ENCODE results near the gene PTPRCAP.
A peak's percentile ranks its signal among the peaks of the same experiment; 100 is the strongest.

PTPRCAP gene

GRCh38 chr11:67392183-67392715 is 45.2 kb downstream of the PTPRCAP start:
- no peak for TF ChIP-seq ZBTB7A (IDR thresholded peaks at IDR 0.05; ENCODE audit: low read depth)
- no peak for TF ChIP-seq EP300 (IDR thresholded peaks at IDR 0.05; ENCODE audit: borderline replicate concordance)
- no peak for TF ChIP-seq EGR1 (IDR thresholded peaks at IDR 0.05)
- no peak for TF ChIP-seq CEBPB (IDR thresholded peaks at IDR 0.05)
- TF ChIP-seq TAF1 (IDR thresholded peaks at IDR 0.05; ENCODE audit: low read depth), result no peak
- TF ChIP-seq FOXM1 (IDR thresholded peaks at IDR 0.05; ENCODE audit: borderline replicate concordance, low read depth), result no peak
- TF ChIP-seq YY1 (IDR thresholded peaks at IDR 0.05; ENCODE audit: low read depth), result no peak
- TF ChIP-seq USF1 (IDR thresholded peaks at IDR 0.05), result no peak
- TF ChIP-seq MAX (IDR thresholded peaks at IDR 0.05), result no peak
- no peak for TF ChIP-seq RAD21 (IDR thresholded peaks at IDR 0.05; ENCODE audit: low read depth)
- TF ChIP-seq REST (IDR thresholded peaks at IDR 0.05; ENCODE audit: low read depth), result no peak
- TF ChIP-seq CREB1 (IDR thresholded peaks at IDR 0.05; ENCODE audit: low read depth), result no peak

GRCh38 chr11:67391304-67392182 is 45.9 kb downstream of the PTPRCAP start, which contains the start of gene RAD9A:
TSS of gene RAD9A (plus strand) at chr11:67391986. CDS start at chr11:67392045, 59 bp downstream.
- TF ChIP-seq EP300 (IDR thresholded peaks at IDR 0.05; ENCODE audit: borderline replicate concordance), result peak; percentile 62; the same call in 1 of the 2 replicates
- peak; percentile 81 for TF ChIP-seq TCF12 (IDR thresholded peaks at IDR 0.05; ENCODE audit: low read depth)
- TF ChIP-seq TEAD4 (IDR thresholded peaks at IDR 0.05), result peak; percentile 29; the same call in 1 of the 2 replicates
- no peak; the same call in 1 of the 2 replicates for TF ChIP-seq YY1 (IDR thresholded peaks at IDR 0.05; ENCODE audit: low read depth)
- TF ChIP-seq MAX (IDR thresholded peaks at IDR 0.05), result peak; percentile 99
- peak; percentile 100 for TF ChIP-seq USF1 (IDR thresholded peaks at IDR 0.05)
- TF ChIP-seq EGR1 (IDR thresholded peaks at IDR 0.05), result no peak
- TF ChIP-seq REST (IDR thresholded peaks at IDR 0.05; ENCODE audit: low read depth), result no peak
- TF ChIP-seq CREB1 (IDR thresholded peaks at IDR 0.05; ENCODE audit: low read depth), result no peak
- TF ChIP-seq RAD21 (IDR thresholded peaks at IDR 0.05; ENCODE audit: low read depth), result no peak
- no peak for TF ChIP-seq CEBPB (IDR thresholded peaks at IDR 0.05)
- peak; percentile 30; the same call in 1 of the 2 replicates for TF ChIP-seq TAF1 (IDR thresholded peaks at IDR 0.05; ENCODE audit: low read depth)
- no peak for TF ChIP-seq FOXM1 (IDR thresholded peaks at IDR 0.05; ENCODE audit: borderline replicate concordance, low read depth)
- TF ChIP-seq ZBTB7A (IDR thresholded peaks at IDR 0.05; ENCODE audit: low read depth), result peak; percentile 90
- TF ChIP-seq NFIC (IDR thresholded peaks at IDR 0.05), result peak; percentile 45; the same call in 1 of the 2 replicates

GRCh38 chr11:67390947-67391303 is 46.6 kb downstream of the PTPRCAP start:
- TF ChIP-seq RAD21 (IDR thresholded peaks at IDR 0.05; ENCODE audit: low read depth) (no peak), ZBTB7A (IDR thresholded peaks at IDR 0.05; ENCODE audit: low read depth) (no peak), MAX (IDR thresholded peaks at IDR 0.05) (no peak), CEBPB (IDR thresholded peaks at IDR 0.05) (no peak), REST (IDR thresholded peaks at IDR 0.05; ENCODE audit: low read depth) (no peak), CREB1 (IDR thresholded peaks at IDR 0.05; ENCODE audit: low read depth) (no peak), FOXM1 (IDR thresholded peaks at IDR 0.05; ENCODE audit: borderline replicate concordance, low read depth) (no peak), EP300 (IDR thresholded peaks at IDR 0.05; ENCODE audit: borderline replicate concordance) (no peak), EGR1 (IDR thresholded peaks at IDR 0.05) (no peak), TAF1 (IDR thresholded peaks at IDR 0.05; ENCODE audit: low read depth) (no peak), YY1 (IDR thresholded peaks at IDR 0.05; ENCODE audit: low read depth) (no peak), NFIC (IDR thresholded peaks at IDR 0.05) (no peak), USF1 (IDR thresholded peaks at IDR 0.05) (no peak)
